Glomerular endothelial cell (primary cell): Measurements from ENCODE around the gene DNAH2. TPM values are rescaled to one million over a fixed set of nuclear protein-coding genes. Genes with fewer than 3 reads are reported as not detected.

Experiments
- DNase-seq: peaks from one replicate; pipeline ENCODE4 v3.0.0-alpha.2; 2011; ENCODE audit warnings: low read depth, low spot score; ENCODE audit errors: extremely low read depth
- total RNA-seq: library from RNA; depleted of rRNA; stranded (reverse); fragments of >200 nt; gene quantifications from 2 replicates; pipeline ENCODE4 v1.2.3, GENCODE V29; 2015

The DNAH2 gene
- total RNA-seq, 1 donor from 2014 or later: not detected

DNA sequence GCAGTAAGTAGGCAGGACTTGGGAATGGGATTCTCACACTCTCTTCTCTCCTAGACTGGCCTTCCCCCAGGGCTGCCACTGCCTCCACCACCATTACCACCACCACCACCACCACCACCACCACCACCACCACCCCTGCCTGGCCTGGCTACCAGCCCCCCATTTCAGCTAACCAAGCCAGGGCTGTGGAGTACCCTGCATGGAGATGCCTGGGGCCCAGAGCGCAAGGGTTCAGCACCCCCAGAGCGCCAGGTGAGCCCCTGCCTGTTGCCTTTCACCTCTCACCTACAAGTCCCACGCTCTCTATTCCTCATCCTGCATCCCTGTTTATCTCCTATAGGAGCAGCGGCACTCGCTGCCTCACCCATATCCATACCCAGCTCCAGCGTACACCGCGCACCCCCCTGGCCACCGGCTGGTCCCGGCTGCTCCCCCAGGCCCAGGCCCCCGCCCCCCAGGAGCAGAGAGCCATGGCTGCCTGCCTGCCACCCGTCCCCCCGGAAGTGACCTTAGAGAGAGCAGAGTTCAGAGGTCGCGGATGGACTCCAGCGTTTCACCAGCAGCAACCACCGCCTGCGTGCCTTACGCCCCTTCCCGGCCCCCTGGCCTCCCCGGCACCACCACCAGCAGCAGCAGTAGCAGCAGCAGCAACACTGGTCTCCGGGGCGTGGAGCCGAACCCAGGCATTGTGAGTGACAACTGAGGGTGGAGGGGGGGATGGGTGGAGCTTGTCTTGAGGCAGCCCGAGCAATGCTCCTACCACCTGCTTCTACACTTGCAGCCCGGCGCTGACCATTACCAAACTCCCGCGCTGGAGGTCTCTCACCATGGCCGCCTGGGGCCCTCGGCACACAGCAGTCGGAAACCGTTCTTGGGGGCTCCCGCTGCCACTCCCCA lies 129.5 kb downstream of the DNAH2 start:
- DNase-seq: no peak

DNA sequence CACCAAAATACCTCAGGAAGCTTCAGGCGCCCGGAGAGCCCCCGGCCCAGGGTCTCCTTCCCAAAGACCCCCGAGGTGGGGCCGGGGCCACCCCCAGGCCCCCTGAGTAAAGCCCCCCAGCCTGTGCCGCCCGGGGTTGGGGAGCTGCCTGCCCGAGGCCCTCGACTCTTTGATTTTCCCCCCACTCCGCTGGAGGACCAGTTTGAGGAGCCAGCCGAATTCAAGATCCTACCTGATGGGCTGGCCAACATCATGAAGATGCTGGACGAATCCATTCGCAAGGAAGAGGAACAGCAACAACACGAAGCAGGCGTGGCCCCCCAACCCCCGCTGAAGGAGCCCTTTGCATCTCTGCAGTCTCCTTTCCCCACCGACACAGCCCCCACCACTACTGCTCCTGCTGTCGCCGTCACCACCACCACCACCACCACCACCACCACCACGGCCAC lies 130.6 kb downstream of the DNAH2 start:
- DNase-seq: no peak

DNA sequence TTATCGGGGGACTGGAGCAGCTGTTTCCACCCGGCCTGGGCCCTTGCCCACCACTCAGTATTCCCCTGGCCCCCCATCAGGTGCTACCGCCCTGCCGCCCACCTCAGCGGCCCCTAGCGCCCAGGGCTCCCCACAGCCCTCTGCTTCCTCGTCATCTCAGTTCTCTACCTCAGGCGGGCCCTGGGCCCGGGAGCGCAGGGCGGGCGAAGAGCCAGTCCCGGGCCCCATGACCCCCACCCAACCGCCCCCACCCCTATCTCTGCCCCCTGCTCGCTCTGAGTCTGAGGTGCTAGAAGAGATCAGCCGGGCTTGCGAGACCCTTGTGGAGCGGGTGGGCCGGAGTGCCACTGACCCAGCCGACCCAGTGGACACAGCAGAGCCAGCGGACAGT lies 131.2 kb downstream of the DNAH2 start:
- no peak for DNase-seq

DNA sequence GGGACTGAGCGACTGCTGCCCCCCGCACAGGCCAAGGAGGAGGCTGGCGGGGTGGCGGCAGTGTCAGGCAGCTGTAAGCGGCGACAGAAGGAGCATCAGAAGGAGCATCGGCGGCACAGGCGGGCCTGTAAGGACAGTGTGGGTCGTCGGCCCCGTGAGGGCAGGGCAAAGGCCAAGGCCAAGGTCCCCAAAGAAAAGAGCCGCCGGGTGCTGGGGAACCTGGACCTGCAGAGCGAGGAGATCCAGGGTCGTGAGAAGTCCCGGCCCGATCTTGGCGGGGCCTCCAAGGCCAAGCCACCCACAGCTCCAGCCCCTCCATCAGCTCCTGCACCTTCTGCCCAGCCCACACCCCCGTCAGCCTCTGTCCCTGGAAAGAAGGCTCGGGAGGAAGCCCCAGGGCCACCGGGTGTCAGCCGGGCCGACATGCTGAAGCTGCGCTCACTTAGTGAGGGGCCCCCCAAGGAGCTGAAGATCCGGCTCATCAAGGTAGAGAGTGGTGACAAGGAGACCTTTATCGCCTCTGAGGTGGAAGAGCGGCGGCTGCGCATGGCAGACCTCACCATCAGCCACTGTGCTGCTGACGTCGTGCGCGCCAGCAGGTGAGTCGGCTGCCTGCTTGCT lies 131.7 kb downstream of the DNAH2 start:
- DNase-seq: no peak

DNA sequence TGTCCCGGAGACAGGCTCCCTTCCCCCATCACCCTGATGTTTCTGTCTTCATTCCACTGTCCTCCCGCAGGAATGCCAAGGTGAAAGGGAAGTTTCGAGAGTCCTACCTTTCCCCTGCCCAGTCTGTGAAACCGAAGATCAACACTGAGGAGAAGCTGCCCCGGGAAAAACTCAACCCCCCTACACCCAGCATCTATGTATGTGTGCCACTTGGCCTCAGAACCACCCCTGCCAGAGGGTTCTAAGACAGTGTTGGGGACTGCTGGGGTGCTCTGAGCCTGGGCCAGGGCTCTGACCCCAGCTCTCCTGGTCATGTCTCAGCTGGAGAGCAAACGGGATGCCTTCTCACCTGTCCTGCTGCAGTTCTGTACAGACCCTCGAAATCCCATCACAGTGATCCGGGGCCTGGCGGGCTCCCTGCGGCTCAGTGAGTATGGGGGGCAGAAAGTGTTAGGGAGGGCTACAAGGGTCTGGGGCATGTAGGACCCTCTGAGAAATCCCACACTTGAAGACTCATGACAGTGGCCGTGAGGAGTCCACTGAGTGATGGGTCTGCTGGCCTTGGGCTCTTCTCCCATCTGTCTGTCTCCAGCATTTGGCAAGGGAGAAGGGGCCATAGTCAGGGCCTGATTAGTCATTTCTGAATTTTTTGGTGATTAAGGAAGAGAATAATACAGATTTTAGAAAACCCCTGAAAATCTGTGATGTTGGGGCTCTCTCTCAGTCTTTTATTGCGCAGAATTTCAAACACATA lies 132.4 kb downstream of the DNAH2 start:
- DNase-seq: no peak

DNA sequence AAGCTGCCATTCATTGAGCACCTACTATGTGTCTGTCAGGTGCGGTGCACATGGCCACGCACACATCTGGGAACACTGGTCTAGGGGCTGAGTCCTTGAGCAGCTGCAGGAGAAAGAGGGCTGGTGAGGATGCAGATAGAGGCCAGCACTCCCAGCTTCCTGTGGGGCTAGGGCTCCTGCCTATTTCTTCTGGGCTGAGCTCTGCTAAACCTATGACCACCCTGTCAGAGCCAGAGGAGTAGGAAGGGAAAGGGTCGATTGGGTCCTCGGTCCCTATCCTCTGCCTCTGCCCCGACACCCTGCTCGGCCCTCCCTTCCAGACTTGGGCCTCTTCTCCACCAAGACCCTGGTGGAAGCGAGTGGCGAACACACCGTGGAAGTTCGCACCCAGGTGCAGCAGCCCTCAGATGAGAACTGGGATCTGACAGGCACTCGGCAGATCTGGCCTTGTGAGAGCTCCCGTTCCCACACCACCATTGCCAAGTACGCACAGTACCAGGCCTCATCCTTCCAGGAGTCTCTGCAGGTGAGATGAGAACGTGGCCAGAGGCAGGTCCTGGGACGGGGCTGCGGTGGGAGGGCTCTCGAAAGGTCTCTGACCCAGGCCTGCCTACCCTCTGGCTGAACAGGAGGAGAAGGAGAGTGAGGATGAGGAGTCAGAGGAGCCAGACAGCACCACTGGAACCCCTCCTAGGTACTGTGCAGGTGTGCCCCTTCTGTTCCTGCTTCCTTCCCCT lies 133.3 kb downstream of the DNAH2 start:
- no peak for DNase-seq

DNA sequence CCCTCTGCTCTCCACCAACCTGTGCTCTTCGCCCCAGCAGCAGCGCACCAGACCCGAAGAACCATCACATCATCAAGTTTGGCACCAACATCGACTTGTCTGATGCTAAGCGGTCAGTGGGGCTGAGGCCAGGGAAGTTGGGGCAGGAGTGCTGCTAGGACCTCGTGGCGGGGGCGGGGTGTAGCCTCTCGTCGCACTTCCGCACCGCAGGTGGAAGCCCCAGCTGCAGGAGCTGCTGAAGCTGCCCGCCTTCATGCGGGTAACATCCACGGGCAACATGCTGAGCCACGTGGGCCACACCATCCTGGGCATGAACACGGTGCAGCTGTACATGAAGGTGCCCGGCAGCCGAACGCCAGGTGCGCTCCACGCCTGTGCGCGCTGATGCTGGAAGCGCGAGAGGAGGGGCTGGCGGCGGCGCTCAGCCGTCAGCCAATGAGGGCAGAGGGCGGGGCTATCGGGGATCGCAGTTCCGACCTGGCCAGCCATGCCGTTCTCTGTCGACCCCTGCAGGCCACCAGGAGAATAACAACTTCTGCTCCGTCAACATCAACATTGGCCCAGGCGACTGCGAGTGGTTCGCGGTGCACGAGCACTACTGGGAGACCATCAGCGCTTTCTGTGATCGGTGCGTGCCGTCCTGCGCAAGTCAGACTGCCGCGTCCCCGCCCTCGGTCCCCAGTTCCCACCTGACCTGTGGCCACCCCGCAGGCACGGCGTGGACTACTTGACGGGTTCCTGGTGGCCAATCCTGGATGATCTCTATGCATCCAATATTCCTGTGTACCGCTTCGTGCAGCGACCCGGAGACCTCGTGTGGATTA lies 134.1 kb downstream of the DNAH2 start:
- no peak for DNase-seq

DNA sequence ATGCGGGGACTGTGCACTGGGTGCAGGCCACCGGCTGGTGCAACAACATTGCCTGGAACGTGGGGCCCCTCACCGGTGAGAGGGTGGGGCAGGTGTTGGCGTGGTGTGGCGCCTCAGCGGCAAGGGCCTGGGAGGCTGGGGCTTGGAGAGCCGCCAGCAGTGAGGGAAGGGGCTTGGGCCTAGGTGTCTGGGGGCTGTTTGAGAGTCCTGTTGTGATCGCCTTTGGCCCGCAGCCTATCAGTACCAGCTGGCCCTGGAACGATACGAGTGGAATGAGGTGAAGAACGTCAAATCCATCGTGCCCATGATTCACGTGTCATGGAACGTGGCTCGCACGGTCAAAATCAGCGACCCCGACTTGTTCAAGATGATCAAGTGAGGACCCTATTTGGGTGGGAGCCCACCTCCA lies 134.7 kb downstream of the DNAH2 start:
- DNase-seq: no peak

DNA sequence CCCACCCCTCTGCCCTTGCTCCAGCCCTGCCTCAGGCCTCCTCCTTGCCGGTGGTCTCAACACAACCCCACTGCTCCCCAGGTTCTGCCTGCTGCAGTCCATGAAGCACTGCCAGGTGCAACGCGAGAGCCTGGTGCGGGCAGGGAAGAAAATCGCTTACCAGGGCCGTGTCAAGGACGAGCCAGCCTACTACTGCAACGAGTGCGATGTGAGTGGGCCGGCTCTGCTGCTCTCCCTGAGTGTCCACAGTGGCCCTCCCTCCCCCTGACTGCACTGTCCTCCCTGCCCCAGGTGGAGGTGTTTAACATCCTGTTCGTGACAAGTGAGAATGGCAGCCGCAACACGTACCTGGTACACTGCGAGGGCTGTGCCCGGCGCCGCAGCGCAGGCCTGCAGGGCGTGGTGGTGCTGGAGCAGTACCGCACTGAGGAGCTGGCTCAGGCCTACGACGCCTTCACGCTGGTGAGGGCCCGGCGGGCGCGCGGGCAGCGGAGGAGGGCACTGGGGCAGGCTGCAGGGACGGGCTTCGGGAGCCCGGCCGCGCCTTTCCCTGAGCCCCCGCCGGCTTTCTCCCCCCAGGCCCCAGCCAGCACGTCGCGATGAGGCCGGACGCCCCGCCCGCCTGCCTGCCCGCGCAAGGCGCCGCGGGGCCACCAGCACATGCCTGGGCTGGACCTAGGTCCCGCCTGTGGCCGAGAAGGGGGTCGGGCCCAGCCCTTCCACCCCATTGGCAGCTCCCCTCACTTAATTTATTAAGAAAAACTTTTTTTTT lies 135.6 kb downstream of the DNAH2 start:
- no peak for DNase-seq

DNA sequence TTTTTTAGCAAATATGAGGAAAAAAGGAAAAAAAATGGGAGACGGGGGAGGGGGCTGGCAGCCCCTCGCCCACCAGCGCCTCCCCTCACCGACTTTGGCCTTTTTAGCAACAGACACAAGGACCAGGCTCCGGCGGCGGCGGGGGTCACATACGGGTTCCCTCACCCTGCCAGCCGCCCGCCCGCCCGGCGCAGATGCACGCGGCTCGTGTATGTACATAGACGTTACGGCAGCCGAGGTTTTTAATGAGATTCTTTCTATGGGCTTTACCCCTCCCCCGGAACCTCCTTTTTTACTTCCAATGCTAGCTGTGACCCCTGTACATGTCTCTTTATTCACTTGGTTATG lies 136.1 kb downstream of the DNAH2 start:
- DNase-seq: no peak

DNA sequence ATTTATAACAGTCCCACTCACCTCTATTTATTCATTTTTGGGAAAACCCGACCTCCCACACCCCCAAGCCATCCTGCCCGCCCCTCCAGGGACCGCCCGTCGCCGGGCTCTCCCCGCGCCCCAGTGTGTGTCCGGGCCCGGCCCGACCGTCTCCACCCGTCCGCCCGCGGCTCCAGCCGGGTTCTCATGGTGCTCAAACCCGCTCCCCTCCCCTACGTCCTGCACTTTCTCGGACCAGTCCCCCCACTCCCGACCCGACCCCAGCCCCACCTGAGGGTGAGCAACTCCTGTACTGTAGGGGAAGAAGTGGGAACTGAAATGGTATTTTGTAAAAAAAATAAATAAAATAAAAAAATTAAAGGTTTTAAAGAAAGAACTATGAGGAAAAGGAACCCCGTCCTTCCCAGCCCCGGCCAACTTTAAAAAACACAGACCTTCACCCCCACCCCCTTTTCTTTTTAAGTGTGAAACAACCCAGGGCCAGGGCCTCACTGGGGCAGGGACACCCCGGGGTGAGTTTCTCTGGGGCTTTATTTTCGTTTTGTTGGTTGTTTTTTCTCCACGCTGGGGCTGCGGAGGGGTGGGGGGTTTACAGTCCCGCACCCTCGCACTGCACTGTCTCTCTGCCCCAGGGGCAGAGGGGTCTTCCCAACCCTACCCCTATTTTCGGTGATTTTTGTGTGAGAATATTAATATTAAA lies 136.7 kb downstream of the DNAH2 start:
- no peak for DNase-seq

DNA sequence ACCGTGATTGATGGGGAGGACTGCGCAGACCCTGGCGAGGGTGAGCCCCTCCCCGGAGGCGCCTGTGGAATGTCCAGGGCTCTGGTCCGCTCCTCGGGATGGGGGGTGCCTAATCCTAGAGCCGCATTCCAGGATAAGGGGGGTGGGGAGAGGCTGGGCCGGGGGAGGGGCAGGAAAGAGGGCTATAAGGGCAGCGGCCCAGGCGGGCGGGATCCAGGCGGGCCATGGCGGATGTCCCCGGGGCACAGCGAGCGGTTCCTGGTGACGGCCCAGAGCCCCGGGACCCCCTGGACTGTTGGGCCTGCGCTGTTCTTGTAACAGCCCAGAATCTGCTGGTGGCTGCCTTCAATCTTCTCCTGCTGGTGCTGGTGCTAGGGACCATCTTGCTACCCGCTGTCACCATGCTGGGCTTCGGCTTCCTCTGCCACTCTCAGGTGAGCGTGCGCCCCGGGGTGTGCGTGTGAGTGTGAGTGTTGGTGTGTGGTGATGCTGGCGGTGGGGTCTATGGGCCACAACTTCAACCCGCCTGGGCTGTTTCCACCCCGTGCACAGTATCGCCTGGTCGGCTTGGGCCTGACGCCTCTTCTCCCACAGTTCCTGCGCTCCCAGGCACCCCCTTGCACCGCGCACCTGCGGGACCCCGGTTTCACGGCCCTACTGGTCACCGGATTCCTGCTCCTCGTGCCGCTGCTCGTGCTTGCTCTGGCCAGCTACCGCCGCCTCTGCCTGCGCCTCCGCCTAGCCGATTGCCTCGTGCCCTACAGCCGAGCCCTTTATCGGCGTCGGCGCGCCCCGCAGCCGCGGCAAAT lies 137.5 kb downstream of the DNAH2 start, which contains the start of gene TMEM88:
TMEM88 (plus strand) TSS at position 216 of the 809 bp plus-strand sequence; CDS start at position 225, 9 bp downstream.
- DNase-seq: no peak

DNA sequence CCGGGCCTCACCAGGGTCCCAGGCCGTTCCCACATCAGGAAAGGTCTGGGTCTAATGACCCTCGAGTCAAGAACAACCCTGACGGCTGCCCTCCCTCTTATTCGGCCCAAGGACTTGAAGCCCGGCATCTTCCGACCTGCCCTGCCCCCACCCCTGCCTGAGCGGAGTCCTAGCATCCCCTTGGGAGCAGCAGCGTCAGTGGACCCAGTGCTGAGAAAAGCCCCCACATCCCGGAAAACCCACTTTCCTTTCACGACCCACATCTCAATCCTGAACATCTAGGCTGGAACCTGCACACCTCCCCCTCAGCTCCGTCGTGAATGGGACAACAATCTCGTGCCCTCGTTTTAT lies 138.1 kb downstream of the DNAH2 start:
- no peak for DNase-seq

DNA sequence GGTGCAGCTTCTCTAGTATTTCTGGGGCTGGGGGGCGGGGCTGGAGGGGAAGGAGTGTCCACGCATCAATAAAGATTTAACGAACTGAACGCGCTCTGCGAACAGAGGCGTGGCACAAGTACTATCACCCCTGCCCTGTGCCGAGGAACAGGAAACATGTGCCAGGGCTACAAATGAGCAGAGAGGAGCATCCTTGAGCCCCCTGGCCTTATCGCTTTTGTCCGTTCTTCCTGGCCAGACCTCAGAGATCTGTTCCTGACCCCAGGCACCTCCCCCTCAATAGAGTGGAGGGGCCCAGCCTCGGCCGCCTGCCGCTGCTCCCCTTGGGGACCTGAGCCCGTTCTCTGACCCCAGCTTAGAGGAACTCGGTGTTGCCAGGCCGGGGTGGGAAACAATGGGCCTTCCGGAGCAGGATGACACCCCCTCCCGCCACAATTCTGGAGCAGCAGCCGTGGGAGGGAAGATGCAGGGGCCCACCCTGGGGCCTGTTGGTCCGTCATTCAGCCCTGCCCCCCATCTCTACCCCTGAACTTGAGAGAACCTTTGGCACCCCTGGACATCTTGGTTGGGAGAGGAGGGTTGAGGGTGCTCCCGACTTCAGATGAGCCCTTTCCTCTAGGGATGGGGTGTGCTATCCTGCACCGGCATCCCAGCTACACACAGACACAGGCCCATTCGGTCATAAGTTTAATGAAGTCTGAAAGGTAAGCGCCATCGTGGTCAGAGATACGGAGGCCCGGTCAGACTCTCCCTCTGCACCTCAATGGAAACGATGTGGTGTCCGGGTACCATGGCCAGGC lies 138.7 kb downstream of the DNAH2 start:
- no peak for DNase-seq

DNA sequence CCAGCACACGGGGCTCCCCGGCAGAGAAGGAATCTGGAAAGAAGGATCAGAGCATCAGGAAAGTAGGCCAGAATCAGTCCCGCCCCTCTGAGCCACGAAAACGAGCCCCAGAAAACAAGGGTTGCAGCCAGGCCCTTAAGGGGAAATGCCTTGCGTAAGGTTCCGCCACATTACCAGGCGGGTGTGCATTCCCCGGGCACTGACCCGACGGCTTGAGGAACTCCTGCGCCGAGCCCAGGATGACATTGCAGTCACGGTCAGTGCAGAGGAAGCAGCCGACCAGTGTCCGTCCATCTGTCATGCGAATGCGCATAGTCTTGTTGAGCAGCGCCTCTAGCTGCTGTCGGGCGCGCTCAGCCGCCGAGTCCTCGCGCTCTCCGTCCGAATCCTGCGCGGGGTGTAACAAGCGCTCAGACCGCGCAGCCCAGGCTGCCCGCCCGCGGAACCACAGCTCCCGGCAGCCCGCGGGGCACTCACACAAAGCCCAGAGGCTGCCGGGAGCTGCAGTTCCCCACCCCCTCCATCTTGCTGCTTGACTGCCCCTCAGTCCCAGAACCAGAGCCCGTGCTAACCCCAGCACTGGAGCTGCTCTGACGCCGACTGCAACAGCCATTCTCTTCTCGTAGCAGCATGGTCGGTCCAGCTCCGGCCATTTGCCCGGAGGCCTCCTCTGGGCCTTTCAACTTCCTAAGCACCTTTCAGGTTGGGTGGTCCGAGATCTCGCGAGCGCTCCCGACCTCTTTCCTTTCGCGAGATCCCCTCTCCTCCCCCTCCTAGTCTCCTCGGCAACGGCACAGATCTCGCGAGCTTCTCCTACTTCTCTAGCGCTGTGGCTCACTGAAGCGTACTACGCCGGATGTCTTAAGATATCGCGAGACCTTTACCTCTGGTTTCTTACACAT lies 139.5 kb downstream of the DNAH2 start, which contains the start of gene NAA38:
NAA38 (minus strand) TSS at position 749 of the 902 bp plus-strand sequence; CDS start at position 653, 96 bp downstream.
- peak; percentile 99 for DNase-seq
